H9 (cell line): ENCODE measurements around the gene CACNA1A. TPM values are rescaled to one million over a fixed set of nuclear protein-coding genes. Genes with fewer than 3 reads are reported as not detected.

Source experiments
- DNase-seq: peaks from one replicate; pipeline ENCODE4 v3.0.0-alpha.2; 2017
- H2AFZ ChIP-seq: one replicate; pipeline ENCODE4 v1.6.1; 2013; ENCODE audit warnings: mild to moderate bottlenecking, low read length, control low read depth, moderate library complexity
- H2AK5ac ChIP-seq: 2 replicates; pipeline ENCODE4 v1.6.1; 2013; ENCODE audit warnings: low read length, control low read depth, mixed read lengths; ENCODE audit not compliant: insufficient read length
- H2BK120ac ChIP-seq: one replicate; pipeline ENCODE4 v1.6.1; 2013; ENCODE audit warnings: low read depth, mild to moderate bottlenecking, low read length, control low read depth, inconsistent platforms; ENCODE audit not compliant: poor library complexity, severe bottlenecking
- H2BK12ac ChIP-seq: 2 replicates; pipeline ENCODE4 v1.6.1; 2013; ENCODE audit warnings: low read length, control low read depth, mixed read lengths, low read depth; ENCODE audit not compliant: insufficient read length
- H2BK15ac ChIP-seq: 2 replicates; pipeline ENCODE4 v1.6.1; 2013; ENCODE audit warnings: low read depth, low read length, control low read depth
- H2BK20ac ChIP-seq: one replicate; pipeline ENCODE4 v1.6.1; 2013; ENCODE audit warnings: low read depth, mild to moderate bottlenecking, low read length, control low read depth, inconsistent platforms; ENCODE audit not compliant: poor library complexity, severe bottlenecking
- H2BK5ac ChIP-seq: 2 replicates; pipeline ENCODE4 v1.6.1; 2013; ENCODE audit warnings: low read length, control low read depth, mixed read lengths; ENCODE audit not compliant: insufficient read length
- H3K14ac ChIP-seq: 2 replicates; pipeline ENCODE4 v1.6.1; 2013; ENCODE audit warnings: low read length, control low read depth; ENCODE audit not compliant: insufficient read depth
- H3K18ac ChIP-seq: 2 replicates; pipeline ENCODE4 v1.6.1; 2013; ENCODE audit warnings: low read depth, mild to moderate bottlenecking, mixed read lengths, low read length, control low read depth; ENCODE audit not compliant: insufficient read length
- H3K23ac ChIP-seq: 2 replicates; pipeline ENCODE4 v1.6.1; 2013; ENCODE audit warnings: low read length, control low read depth, mixed read lengths, low read depth; ENCODE audit not compliant: insufficient read length
- H3K23me2 ChIP-seq: 2 replicates; pipeline ENCODE4 v1.6.1; 2013; ENCODE audit warnings: low read depth, mild to moderate bottlenecking, mixed read lengths, low read length, control low read depth; ENCODE audit not compliant: insufficient read length, poor library complexity, severe bottlenecking
- H3K27ac ChIP-seq: 2 replicates; pipeline ENCODE4 v1.5.1; 2013; ENCODE audit warnings: low read length, control low read depth, mixed read lengths, low read depth; ENCODE audit not compliant: insufficient read length
- H3K27me3 ChIP-seq: 2 replicates; pipeline ENCODE4 v1.6.1; 2013; ENCODE audit warnings: low read length, control low read depth, inconsistent platforms; ENCODE audit not compliant: insufficient read depth
- H3K4ac ChIP-seq: 2 replicates; pipeline ENCODE4 v1.6.1; 2013; ENCODE audit warnings: low read depth, mild to moderate bottlenecking, control low read depth, inconsistent platforms, low read length, moderate library complexity
- H3K4me1 ChIP-seq: 2 replicates; pipeline ENCODE4 v1.6.1; 2013; ENCODE audit warnings: low read length, control low read depth, inconsistent platforms; ENCODE audit not compliant: insufficient read depth
- H3K4me2 ChIP-seq: 2 replicates; pipeline ENCODE4 v1.6.1; 2013; ENCODE audit warnings: low read length, control low read depth, mixed read lengths; ENCODE audit not compliant: insufficient read length, insufficient read depth
- H3K56ac ChIP-seq: 2 replicates; pipeline ENCODE4 v1.6.1; 2013; ENCODE audit warnings: low read depth, mild to moderate bottlenecking, mixed read lengths, low read length, control low read depth; ENCODE audit not compliant: insufficient read length
- H3K79me1 ChIP-seq: 2 replicates; pipeline ENCODE4 v1.6.1; 2013; ENCODE audit warnings: low read depth, mild to moderate bottlenecking, moderate library complexity, low read length, control low read depth, inconsistent platforms; ENCODE audit not compliant: insufficient read depth, poor library complexity, severe bottlenecking
- H3K79me2 ChIP-seq: 2 replicates; pipeline ENCODE4 v1.6.1; 2013; ENCODE audit warnings: low read length, control low read depth, inconsistent platforms; ENCODE audit not compliant: insufficient read depth
- H3K9ac ChIP-seq: 2 replicates; pipeline ENCODE4 v1.6.1; 2013; ENCODE audit warnings: low read length, control low read depth, mixed read lengths; ENCODE audit not compliant: insufficient read length; ENCODE audit errors: extremely low read depth
- H3K9me3 ChIP-seq: one replicate; pipeline ENCODE4 v1.6.1; 2013; ENCODE audit warnings: low read depth, low read length, inconsistent platforms; ENCODE audit not compliant: control insufficient read depth
- H3T11ph ChIP-seq: one replicate; pipeline ENCODE4 v1.6.1; 2013; ENCODE audit warnings: mild to moderate bottlenecking, low read length, control low read depth, inconsistent platforms
- H4K20me1 ChIP-seq: one replicate; pipeline ENCODE4 v1.6.1; 2013; ENCODE audit not compliant: control insufficient read depth, insufficient read length, insufficient read depth
- H4K5ac ChIP-seq: 2 replicates; pipeline ENCODE4 v1.6.1; 2013; ENCODE audit warnings: low read depth, mild to moderate bottlenecking, mixed read lengths, low read length, control low read depth; ENCODE audit not compliant: insufficient read length
- H4K8ac ChIP-seq: replicated peaks from 2 replicates; pipeline ENCODE4 v1.6.1; 2013; ENCODE audit warnings: low read length, control low read depth, mixed read lengths, low read depth; ENCODE audit not compliant: insufficient read length
- H4K91ac ChIP-seq: 2 replicates; pipeline ENCODE4 v1.6.1; 2013; ENCODE audit warnings: low read depth, mild to moderate bottlenecking, moderate library complexity, mixed read lengths, low read length, control low read depth; ENCODE audit not compliant: insufficient read length
- H3K27ac Mint-ChIP-seq, 3 experiments: 2 replicates in 2 of 3; 3 replicates in 1 of 3; pipeline ENCODE4 v1.8.0; 2020 to 2021; ENCODE audit warnings: mixed read lengths in 3 of 3, mild to moderate bottlenecking in 1 of 3, moderate library complexity in 1 of 3
- H3K27me3 Mint-ChIP-seq: 2 replicates; pipeline ENCODE4 v1.8.0; 2021; ENCODE audit warnings: low read depth, mild to moderate bottlenecking, moderate library complexity, mixed read lengths
- H3K36me3 Mint-ChIP-seq, 3 experiments: 2 replicates in 2 of 3; 3 replicates in 1 of 3; pipeline ENCODE4 v1.8.0; 2020 to 2021; ENCODE audit warnings: low read depth in 3 of 3, mixed read lengths in 3 of 3; ENCODE audit not compliant: insufficient read depth in 1 of 3
- H3K4me1 Mint-ChIP-seq, 2 experiments: 2 replicates each; pipeline ENCODE4 v1.8.0; 2020; ENCODE audit warnings: mixed read lengths in 2 of 2
- H3K4me3 Mint-ChIP-seq, 2 experiments: 2 replicates in 1 of 2; 3 replicates in 1 of 2; pipeline ENCODE4 v1.8.0; 2020 to 2021; ENCODE audit warnings: mild to moderate bottlenecking in 2 of 2, mixed read lengths in 2 of 2, moderate library complexity in 1 of 2
- H3K9me3 Mint-ChIP-seq, 2 experiments: 2 replicates in 1 of 2; 3 replicates in 1 of 2; pipeline ENCODE4 v1.8.0; 2020; ENCODE audit warnings: mild to moderate bottlenecking in 2 of 2, mixed read lengths in 2 of 2, moderate library complexity in 1 of 2
- CTCF ChIP-seq: fragments of 200-600 bp; sonication (generic); conservative IDR thresholded peaks from 3 replicates; pipeline ENCODE4 v1.8.0; 2021; ENCODE audit warnings: antibody characterized with exemption, mild to moderate bottlenecking
- WGBS: extraction: QIAGEN DNeasy Blood & Tissue Kit; methylation state at CpG from one replicate; pipeline ENCODE4 v1.1.7; 2013; ENCODE audit warnings: missing lambda C conversion rate, low lambda C conversion rate, mixed read lengths; ENCODE audit not compliant: insufficient read length; ENCODE audit errors: extremely low coverage; 5-methylcytosine and 5-hydroxymethylcytosine counted together
- total RNA-seq: library from RNA; stranded (reverse); gene quantifications from 2 replicates; pipeline ENCODE4 v1.2.1, GENCODE V29; 2021

The CACNA1A gene
- total RNA-seq, 1 experiment from 2014 or later, result 8.0 TPM

- no peaks in the 10 kb centered on the region for H3K9me3 Mint-ChIP-seq
- Histone ChIP-seq H2AFZ (no peak overlapping the region), H3K4me2 (no peak overlapping the region), H2AK5ac (no peak overlapping the region), H3K14ac (no peak overlapping the region), H3K27me3 (no peaks in the 10 kb centered on the region), H3K56ac (no peak overlapping the region), H3T11ph (no peak overlapping the region), H2BK15ac (no peak overlapping the region), H3K23ac (no peak overlapping the region), H3K9ac (no peak overlapping the region), H3K18ac (no peak overlapping the region), H4K20me1 (no peaks in the 10 kb centered on the region), H3K79me2 (no peaks in the 10 kb centered on the region), H4K5ac (no peak overlapping the region), H2BK120ac (no peak overlapping the region), H3K79me1 (no peaks in the 10 kb centered on the region), H3K9me3 (no peaks in the 10 kb centered on the region), H2BK20ac (no peak overlapping the region), H3K4ac (no peak overlapping the region), H3K23me2 (peaks cover 2% of the 10 kb centered on the region), H3K27ac (no peak overlapping the region), H2BK5ac (no peak overlapping the region), H4K91ac (no peak overlapping the region), H2BK12ac (no peak overlapping the region), H4K8ac (no peak overlapping the region), H3K4me1 (no peaks in the 10 kb centered on the region; the same call in 1 of the 2 replicates)
- TF ChIP-seq CTCF, result peak; percentile 77
- no peak overlapping the region; a peak in 1 of 5 replicates for H3K4me3 Mint-ChIP-seq
- peak overlapping the region in 1 of 3 experiments; percentile 58; a peak in 1 of 7 replicates for H3K27ac Mint-ChIP-seq
- no peaks in the 10 kb centered on the region for H3K27me3 Mint-ChIP-seq
- H3K4me1 Mint-ChIP-seq, result peaks cover 17 to 33% of the 10 kb centered on the region in 2 experiments
- no peaks in the 10 kb centered on the region; a peak in 3 of 7 replicates for H3K36me3 Mint-ChIP-seq
- WGBS, result no CpG with 5 or more reads among the region's 7 CpGs
- peak; percentile 84 for DNase-seq
Observed at GRCh38 chr19:13212759-13213330, 293.4 kb downstream of the CACNA1A start.
